ENCODE results near the gene NAV2.
"Not testable (repeated sequence)": the region's sequence is repeated elsewhere in the genome, so short reads cannot be mapped to it uniquely, and the experiment has no call there.

The NAV2 gene

GRCh38 chr11:19982774-19983495 is 270.3 kb downstream of the NAV2 start:
- no peak for DNase-seq

GRCh38 chr11:19984048-19984742 is 271.6 kb downstream of the NAV2 start:
- DNase-seq, result no peak

- no peak for DNase-seq
These were observed 272.5 kb downstream of the NAV2 start for GRCh38 chr11:19985111-19985510.

GRCh38 chr11:19987331-19987801 is 274.7 kb downstream of the NAV2 start:
- DNase-seq, result no peak

GRCh38 chr11:19988598-19988997 is 276.0 kb downstream of the NAV2 start:
- peak; percentile 84 for DNase-seq

- no peak for DNase-seq
These were observed 276.6 kb downstream of the NAV2 start for GRCh38 chr11:19989191-19989590.

GRCh38 chr11:19992162-19992561 is 279.5 kb downstream of the NAV2 start:
- DNase-seq, result no peak

GRCh38 chr11:19992998-19993397 is 280.4 kb downstream of the NAV2 start:
- DNase-seq, result no peak

- DNase-seq, result no peak
These were observed 282.0 kb downstream of the NAV2 start for GRCh38 chr11:19994672-19995071.

GRCh38 chr11:19995145-19995544 is 282.5 kb downstream of the NAV2 start:
- peak; percentile 65 for DNase-seq

GRCh38 chr11:19996571-19996970 is 283.9 kb downstream of the NAV2 start:
- no peak for DNase-seq

GRCh38 chr11:20000022-20000350 is 287.3 kb downstream of the NAV2 start:
- no peak for DNase-seq

- no peak for DNase-seq
These were observed 287.9 kb downstream of the NAV2 start for GRCh38 chr11:20000351-20001134.

- DNase-seq, result no peak
These were observed 289.9 kb downstream of the NAV2 start for GRCh38 chr11:20002312-20003216.

- no peak for DNase-seq
These were observed 290.7 kb downstream of the NAV2 start for GRCh38 chr11:20003351-20003750.

GRCh38 chr11:20004866-20005265 is 292.2 kb downstream of the NAV2 start:
- DNase-seq, result no peak

- no peak for DNase-seq
These were observed 293.1 kb downstream of the NAV2 start for GRCh38 chr11:20005747-20006146.

- not testable (repeated sequence) for DNase-seq
These were observed 294.0 kb downstream of the NAV2 start for GRCh38 chr11:20006618-20007017.

GRCh38 chr11:20007386-20007785 is 294.7 kb downstream of the NAV2 start:
- no peak for DNase-seq

- DNase-seq, result no peak
These were observed 295.7 kb downstream of the NAV2 start for GRCh38 chr11:20008190-20008870.

GRCh38 chr11:20008871-20009644 is 296.4 kb downstream of the NAV2 start:
- DNase-seq, result no peak

All from amniotic stem cell (primary cell).